CD1c-positive myeloid dendritic cell (primary cell): ENCODE data around the gene MAVS.
"Not testable (repeated sequence)": the region's sequence is repeated elsewhere in the genome, so short reads cannot be mapped to it uniquely, and the experiment has no call there.

Experiments used
- DNase-seq: peaks from one replicate; pipeline ENCODE4 v3.0.0-alpha.2; 2016; ENCODE audit errors: extremely low spot score

Gene MAVS

GRCh38 chr20:3815703-3816315 is 30.8 kb upstream of the MAVS start:
- no peak for DNase-seq

GRCh38 chr20:3818155-3819151 is 28.2 kb upstream of the MAVS start:
- DNase-seq, result peak; percentile 72

- no peak for DNase-seq
Observed at GRCh38 chr20:3819411-3820047, 27.1 kb upstream of the MAVS start.

- peak; percentile 97 for DNase-seq
Observed at GRCh38 chr20:3820048-3820900, 26.4 kb upstream of the MAVS start, which contains the start of gene AP5S1. AP5S1 (plus strand) TSS chr20:3820547; CDS start chr20:3822118, 1,571 bp downstream.

DNA sequence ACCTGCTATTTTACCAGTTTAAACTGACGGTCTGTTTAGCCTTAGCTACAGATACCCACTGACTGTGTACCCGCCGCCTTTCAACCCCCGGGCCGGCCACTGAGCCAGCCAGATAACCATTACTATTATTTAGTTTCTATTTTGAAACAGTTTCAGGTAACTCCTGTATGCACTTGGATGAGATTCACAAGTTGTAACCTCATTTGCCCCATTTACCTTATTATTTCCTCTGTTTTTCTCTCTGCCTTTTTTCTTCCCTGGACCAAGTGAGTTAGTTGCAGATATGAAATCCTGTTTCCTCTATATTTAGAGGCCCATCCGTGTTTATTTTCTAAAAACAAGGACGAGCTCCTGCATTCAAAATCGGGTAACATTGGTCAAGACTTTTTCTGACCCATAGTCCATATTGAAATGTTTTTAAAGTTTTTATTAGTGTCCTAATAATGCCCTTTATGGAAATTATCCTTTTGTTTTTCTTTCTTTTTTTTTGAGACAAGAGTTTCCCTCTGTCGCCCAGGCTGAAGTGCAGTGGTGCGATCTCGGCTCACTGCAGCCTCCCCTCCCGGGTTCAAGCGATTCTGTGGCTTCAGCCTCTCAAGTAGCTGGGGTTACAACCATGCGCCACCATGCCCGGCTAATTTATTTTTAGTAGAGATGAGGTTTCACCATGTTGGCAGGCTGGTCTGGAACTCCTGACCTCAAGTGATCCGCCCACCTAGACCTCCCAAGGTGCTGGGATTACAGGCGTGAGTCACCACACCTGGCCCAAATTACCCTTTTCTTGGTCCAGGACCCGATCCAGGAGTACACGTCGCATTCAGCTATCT is 25.5 kb upstream of the MAVS start:
- no peak for DNase-seq

DNA sequence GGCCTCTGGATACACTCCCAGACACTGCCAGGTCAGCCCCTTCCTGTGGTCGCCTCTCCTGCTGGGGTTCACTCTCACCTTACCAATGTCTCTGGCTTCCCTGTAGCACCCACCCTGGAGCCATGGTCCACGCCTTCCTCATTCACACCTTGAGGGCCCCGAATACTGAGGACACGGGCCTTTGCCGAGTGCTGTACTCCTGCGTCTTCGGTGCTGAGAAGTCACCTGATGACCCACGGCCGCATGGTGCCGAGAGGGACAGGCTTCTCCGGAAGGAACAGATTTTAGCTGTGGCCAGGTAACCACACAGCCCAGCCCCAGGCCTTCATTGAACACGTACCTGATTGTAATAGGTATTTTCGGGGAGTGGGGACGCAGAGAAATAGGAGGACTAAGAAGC is 24.6 kb upstream of the MAVS start:
- DNase-seq, result no peak

- no peak for DNase-seq
Observed at GRCh38 chr20:3823881-3824280, 22.8 kb upstream of the MAVS start.

GRCh38 chr20:3825526-3825925 is 21.1 kb upstream of the MAVS start:
- no peak for DNase-seq

- no peak for DNase-seq
Observed at GRCh38 chr20:3826420-3826819, 20.2 kb upstream of the MAVS start.

- DNase-seq, result no peak
Observed at GRCh38 chr20:3828798-3829197, 17.8 kb upstream of the MAVS start.

- not testable (repeated sequence) for DNase-seq
Observed at GRCh38 chr20:3829891-3830290, 16.7 kb upstream of the MAVS start.

DNA sequence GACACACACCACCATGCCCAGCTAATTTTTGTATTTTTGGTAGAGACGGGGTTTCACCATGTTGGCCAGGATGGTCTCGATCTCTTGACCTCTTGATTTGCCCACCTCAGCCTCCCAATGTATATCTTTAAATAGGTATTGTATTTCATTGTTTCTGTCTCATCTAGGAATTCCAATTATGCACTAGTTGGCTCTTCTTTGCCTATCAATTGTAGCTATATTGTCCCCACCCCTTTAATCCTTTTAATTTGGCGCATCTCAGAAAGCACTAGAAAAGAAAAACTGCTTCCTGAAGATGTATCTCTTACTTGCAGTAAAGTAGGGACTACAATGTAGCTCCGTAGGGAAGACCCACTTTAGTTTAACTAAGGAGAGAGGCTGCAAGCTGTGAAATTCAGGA is 10.5 kb upstream of the MAVS start:
- DNase-seq, result no peak

GRCh38 chr20:3839328-3839727 is 7.3 kb upstream of the MAVS start:
- DNase-seq, result no peak

- not testable (repeated sequence) for DNase-seq
Observed at GRCh38 chr20:3840201-3840600, 6.4 kb upstream of the MAVS start.

DNA sequence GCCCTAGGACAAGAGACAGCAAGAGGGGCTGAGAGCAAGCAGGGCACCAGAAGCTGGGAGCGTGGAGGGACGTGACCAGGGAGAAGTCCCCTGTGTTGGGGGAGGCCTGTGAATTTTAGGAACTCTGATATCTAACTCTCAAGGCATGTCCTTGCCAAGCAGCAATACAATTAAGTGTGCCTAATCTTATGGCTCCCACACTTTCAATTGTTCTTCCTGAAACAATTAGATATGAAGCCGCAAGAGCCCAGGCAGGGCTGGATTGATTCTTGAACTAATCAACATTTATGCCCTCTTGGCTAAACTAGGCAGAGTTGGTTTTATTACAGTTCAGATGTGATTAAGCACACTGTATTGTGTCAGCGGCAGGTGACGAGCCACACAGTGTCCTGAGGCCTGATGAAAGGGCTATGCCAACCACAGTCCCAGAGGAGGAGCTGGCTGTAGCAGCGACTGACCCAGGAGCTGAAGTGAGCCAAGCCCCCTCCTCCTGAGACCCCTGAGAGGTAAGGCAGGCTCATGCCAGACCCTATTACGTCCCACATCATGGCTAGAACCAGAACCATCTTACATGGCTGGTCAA is 4.2 kb upstream of the MAVS start:
- DNase-seq, result no peak

- peak; percentile 18 for DNase-seq
Observed at GRCh38 chr20:3843490-3843889, 3.1 kb upstream of the MAVS start.

GRCh38 chr20:3843990-3844619 is 2.5 kb upstream of the MAVS start:
- DNase-seq, result not testable (repeated sequence)

GRCh38 chr20:3846378-3846739 is 275 bp upstream of the MAVS start:
- DNase-seq, result no peak

- DNase-seq, result peak; percentile 21
Observed at GRCh38 chr20:3847429-3847940, 851 bp downstream of the MAVS start.

DNA sequence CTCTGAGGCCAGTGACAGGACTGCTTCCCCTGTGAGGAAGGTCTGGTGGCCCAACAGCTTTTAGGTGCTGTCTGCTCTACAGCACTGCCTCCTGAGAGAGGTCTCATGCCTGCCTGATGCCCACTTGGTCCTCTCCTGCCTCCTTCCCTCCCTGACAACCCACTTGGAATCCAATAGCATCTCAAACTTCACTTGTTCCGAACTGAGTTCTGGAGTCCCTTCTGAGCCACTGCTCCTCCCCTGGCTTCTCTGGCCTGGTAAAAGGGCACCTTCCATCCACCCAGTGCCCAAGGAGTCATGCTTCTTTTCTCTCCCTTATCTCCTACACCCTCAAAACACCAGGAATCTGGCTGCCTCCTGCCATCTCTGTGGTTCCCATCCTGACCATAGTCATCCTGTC is 1.9 kb downstream of the MAVS start:
- no peak for DNase-seq
